Stromal cell of bone marrow (primary cell): ENCODE data around the gene LRRC10B.
A peak's percentile ranks its signal among the peaks of the same experiment; 100 is the strongest.

Experiments used
- DNase-seq: peaks from one replicate; pipeline ENCODE4 v3.0.0-alpha.2; 2012; ENCODE audit warnings: low read depth

Gene LRRC10B

DNA sequence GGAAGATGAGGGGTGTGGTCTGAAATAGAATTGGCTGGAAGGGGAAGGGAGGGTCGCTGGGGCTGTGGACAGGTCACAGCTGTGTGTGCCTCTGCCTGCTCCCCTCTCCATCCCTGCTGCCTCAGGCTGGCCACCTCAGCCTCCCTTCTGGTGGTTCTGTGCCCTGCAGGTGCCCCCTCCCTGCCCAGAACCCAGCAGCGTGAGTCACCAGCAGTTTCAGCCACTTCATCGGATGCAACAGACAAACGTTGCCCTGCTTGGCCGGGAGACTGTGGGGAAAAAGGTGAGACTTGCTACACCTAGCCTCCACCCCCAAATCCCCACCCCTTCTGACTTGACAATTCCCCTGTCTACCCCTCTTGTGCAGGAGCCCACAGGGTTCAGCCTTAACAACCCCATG is 21.8 kb upstream of the LRRC10B start:
- DNase-seq: no peak

DNA sequence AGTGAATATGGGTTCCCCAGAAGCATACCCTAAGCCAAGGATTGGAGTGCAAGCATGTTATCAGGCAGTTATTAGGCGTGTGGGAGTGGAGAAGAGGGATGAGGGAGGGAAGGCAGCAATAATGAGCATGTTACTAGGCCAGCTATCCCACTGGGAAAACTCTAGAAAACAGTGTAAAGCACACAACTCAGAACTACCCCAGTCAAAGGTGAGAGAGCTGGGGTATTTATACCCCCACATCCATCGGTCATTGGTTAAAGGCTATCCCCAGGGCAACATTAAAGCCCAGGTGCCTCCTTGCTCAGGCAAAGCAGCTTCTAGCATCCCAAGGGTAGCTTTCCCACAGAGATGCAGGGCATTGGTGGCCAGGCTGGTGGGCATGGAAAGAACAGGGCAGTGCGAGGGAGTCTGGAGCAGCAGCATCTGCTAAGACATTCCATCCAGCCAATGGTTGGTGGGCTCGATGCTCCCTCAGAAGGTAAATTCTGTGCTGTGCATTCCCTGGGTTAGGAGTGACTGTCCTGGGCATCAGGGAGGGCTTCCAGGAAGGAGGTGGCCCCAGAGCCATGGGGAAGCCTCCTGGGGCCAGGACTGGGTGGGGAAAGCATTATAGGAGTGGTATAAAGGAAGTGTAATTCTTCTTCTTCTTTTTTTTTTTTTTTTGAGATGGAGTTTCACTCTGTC is 21.1 kb upstream of the LRRC10B start:
- DNase-seq: no peak

DNA sequence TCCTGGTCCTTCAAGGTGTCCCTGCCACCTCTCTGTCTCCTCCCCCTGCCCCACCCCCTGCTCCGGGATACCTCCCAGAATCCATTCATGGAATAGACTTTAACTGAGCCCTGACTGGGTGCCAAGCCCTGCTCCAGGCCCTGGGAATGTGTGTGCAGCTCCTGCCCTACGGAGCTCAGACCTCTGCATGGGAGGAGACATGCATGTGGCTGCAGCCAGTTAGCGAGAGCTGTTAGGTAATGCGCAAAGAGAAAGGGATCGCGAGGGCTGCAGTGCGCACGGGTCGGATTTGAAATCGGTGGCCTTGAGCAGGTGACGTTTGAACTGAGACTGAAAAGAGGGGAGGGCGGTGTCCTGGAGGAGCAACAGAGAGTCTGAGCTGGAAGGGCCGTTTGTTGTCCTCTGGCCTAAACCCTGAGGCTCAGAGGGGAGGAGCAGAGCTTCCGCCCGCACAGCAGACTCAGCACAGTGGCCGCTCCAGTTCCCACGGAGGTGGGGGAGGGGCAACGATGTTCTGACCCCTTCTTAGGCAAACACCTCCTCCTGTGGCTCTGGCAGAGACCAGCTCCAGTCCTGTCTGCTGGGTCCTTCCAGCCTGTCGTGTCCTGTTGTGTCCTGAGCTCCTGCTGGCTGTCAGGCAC is 19.8 kb upstream of the LRRC10B start:
- DNase-seq: no peak

DNA sequence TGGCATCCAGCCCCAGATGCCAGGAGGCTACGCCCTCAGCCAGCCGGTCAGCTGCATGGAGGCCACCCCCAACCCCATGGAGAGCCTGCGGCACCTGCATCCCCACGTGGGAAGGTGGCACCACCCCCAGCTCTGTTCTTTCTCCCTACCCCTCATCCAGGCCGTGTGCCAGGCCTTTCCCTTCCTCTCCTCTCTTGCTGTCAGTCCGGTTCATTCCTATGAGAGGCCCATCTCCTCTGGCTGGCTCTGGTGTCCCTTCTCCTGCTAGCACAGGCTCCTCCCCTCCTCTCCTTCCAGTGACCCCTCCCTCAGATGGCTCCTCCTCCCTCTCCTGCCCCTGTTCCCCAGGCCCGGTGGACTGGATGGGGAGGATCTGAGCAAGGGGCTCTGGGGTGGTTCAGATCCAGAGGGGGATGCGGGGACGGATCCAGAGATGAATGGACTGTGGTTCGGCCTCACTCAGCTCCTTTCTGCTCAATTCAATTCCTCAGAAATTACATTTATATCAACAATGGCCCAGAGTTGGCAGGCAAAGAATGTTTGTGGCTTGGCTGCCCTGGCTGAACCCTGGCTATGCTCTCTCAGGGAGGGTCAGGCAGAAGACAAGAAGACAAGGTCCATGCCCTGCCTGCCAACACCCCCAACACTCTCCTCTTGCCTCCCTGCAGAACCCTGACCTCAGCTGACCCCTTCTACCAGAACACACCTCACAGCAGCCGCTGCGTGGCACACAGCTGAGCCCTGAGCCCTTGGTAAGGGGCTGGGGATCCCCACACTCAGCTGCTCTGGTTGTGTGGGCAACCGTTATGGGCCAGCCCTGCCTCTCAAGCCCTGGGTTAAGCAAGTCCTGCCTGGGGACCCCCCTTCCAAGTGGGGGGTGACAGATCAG is 18.5 kb upstream of the LRRC10B start:
- peak; percentile 43 for DNase-seq

DNA sequence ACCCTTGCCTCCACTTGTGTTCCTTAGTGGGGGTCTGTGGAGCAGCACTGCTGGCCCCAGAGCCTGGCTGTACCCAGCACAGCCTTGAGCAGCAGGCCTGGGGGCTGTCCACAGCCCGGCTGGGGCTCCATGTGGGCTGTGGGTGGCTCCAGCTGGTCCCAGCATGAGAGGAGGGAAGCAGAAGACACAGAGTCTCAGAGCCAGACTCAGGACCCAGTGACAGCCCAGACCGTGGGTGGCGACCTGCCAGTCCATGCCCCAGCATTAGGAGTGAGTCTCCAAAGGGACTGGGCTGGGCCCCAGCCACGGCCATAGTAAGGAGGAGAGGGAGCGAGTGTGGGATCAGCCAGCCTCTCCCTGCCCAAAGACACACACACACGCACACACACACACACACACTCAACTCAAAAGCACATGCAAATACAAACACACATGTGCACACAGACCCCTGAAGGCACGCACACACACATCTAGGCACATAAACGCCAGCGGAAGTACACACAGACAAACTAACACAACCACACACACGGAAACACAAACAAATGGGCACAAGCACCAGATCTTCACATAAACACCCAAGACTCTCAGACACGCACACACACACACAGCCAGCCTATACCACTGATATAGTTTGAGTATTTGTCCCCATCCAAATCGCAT is 16.7 kb upstream of the LRRC10B start:
- no peak for DNase-seq

DNA sequence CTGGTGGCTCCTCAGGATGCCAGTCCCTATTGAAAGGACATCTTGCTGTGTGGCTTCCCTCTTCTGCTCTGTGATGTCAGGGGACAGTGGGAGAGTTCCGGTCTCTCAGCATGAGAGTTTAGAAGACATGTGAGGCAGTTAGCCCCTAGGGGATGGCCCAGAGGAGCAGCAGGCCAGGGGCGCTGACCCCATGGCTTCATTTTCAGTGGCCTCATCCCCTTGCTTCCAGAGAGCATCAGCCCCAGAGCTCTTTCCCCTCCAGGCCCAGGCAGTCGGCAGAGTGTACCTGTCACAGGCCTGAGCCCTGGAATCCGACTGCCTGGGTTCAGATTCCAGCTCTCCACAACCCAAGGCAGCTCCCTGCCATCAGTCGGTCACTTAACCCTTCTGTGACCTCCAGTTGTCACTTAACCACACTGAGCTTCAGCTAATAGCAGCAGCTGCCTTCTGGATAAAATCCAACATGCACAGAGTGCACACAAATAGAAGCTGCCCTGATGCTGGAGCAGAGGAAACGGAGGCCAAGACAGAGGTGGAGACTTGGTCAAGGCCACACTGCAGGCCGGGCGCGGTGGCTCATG is 14.1 kb upstream of the LRRC10B start:
- no peak for DNase-seq

DNA sequence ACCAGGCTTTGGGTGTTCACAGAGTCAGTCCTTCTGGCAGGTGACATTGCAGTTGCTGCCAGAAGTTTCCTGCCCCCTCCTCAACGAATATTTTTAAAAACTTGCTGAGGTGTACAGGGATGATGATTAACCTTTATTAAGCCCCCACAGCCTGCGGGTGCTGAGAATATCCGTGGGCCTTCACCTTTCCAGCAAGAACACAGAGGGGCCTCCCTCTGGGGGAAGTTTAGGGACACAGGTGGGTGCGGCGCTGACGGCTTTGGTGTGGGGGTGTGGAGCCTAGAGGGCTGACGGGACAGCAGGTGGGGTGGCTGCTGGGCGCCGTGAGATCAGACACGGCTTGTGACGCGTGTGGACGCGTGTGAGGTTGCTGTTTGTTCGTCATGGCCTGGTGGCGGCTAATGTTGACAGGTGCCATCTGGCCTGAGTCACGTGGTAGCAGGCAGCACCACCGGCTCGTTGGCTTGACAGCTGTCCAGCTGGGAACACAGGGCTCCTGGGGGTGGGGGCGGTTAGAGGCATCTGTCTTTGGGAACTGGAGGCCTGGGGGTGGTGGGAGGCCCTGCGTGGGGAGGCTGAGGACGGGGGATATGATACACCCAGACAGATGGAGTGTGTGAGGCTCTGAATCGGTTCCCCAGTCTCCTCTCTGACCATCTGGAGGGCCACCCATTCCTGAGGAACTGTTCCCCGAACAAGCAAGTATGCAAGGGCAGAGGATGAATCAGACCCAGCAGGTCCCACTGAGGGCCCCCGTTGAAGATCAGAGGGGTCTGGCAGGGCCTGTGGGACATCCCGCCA is 12.5 kb upstream of the LRRC10B start:
- DNase-seq: no peak

DNA sequence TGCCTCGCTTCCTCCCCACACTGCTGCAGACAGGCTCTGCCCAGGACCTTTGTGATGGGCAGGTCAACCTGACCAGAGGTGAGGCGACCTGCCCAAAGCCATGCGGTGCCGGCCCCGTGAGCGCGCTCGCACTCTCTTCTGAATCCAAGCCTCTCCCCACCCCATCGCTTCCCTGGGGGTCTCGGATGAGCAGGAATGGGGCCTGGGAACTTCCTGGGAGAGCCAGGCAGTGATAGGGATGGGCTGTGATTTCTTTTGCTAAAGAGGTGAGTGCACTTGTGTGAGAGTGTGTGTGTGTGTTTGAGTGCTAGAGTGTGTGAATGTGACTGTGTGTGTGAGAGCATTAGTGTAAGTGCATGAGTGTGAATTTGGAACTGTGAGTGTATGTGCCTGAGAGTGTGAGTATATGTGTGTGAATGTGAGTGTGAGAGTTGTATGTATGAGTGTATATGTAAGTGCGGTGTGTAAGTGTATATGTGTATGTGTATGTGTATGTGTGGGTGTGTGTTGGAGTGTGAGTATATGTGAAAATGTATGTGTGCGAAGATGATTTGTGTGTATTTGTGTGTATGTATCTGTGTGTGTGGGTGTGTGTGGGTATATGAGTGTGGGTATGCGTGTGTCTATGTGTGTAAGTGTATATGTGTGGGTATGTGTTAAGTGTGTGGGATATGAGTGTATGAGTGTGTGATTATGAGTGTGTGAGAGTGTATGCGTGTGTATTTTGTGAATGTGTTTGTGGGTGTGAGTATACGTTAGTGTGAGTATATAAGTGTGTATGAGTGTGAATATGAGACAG is 11.7 kb upstream of the LRRC10B start:
- DNase-seq: no peak

DNA sequence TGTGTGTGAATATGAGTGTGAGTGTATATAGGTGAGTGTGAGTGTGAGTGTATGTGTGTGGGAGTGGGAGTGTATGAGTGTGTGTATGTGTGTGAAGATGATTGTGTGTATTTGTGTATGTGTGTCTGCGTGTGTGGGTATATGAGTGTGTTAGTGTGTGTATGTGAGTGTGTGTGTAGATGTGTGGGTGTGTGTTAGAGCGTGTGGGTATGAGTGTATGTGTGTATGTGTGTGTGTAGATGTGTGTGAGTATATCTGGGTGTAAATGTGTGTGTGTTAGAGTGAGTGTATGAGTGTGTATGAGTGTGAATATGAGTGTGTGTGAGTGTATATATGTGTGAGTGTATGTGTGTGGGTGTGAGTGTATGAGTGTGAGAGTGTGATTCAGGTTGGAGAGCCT is 11.1 kb upstream of the LRRC10B start:
- no peak for DNase-seq

DNA sequence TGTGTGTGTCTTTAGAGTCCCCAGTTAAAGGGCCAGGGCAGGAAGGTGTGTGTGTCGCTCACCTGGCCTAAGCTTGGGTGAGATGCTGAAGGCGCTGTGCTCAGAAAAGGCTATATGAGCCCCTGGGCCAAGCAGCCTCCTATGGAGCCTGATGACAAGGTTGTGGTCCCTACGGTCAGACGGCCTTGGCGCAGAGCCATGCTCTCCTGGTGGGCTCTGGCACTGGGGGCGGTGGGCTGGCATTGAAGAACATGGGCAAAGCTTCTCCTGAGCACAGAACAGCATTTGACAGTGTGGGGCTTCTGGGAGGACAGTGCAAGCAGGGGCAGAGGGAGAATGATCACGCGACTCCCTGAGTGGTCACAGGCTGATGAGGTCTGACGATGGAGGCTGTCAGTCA is 10.7 kb upstream of the LRRC10B start:
- no peak for DNase-seq

DNA sequence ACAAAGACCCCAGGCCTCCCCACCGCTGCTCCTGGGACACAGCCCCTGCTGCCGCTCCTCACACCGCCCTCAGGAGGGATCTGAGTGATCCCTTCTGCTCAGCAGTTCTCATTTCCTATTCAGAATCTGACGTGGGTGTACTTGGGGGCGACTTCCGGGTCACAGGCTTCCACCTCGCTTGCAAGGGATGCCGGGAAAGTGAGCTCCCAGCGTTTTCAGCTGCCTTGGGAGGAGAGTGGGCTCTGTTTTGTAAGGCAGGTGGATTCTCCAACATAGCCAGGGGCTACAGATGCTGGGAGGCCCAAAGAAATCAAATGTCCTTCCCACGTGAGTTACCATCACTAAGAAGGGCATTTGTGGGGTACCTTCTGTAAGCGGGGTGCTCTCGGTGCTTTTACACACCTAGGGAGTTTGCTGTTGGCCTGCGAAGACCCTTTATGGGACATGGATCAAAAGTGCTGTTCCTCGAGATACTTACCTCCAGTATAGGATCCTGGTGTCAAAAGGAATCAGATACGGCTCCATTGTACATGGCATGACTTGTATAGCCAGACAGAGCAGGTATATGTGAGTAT is 9.7 kb upstream of the LRRC10B start:
- DNase-seq: no peak

DNA sequence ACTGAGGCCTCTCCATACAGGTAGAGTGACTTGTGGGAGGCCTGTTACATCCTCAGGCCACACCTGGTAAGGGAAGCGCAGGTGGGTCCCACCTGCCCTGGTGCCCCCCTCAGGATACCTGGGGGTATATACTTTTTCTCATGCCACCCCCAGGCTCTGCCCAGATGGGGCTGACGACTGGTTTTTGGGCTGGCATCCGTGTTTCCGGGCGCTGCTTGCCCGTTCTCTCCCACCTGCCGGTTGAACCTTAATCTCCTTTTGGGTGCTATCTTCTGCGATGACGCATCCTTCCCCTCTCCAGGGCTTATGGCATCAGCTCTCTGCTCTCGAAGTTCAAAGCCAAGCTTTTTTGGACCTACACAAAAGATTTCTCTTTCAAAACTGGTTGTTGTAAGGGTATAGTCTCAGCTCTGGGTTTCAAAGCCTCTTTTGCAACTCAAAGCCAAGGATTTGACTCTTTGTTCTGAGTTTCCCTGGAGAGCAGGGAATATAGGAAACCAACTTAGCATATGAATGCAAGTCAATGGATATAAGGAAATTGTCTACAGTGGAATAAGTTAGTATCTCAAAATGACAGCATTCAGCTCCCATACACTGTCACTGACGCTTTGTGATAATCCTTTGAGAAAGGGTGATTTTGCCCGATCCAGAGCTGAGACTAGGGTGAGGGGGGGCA is 8.6 kb upstream of the LRRC10B start:
- DNase-seq: no peak

DNA sequence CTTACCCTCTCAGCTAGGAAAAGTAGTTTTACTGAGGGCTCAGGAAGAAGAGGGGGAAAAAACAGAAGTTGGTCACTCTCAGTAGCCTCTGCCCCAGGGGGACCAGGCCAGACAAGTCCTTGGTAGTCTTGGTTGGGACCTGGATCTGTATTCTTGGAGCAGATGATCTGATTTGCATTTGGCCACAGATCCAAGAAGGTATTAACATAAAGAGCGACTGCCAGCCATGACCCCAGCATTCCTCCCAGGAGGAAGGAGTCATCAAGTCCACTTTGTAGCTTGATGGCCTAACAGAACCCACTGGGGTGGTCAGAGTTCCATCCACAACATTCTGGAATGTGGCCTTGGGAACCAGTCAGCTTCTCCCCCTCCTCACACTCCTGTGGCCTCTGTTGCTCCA is 6.0 kb upstream of the LRRC10B start:
- no peak for DNase-seq

DNA sequence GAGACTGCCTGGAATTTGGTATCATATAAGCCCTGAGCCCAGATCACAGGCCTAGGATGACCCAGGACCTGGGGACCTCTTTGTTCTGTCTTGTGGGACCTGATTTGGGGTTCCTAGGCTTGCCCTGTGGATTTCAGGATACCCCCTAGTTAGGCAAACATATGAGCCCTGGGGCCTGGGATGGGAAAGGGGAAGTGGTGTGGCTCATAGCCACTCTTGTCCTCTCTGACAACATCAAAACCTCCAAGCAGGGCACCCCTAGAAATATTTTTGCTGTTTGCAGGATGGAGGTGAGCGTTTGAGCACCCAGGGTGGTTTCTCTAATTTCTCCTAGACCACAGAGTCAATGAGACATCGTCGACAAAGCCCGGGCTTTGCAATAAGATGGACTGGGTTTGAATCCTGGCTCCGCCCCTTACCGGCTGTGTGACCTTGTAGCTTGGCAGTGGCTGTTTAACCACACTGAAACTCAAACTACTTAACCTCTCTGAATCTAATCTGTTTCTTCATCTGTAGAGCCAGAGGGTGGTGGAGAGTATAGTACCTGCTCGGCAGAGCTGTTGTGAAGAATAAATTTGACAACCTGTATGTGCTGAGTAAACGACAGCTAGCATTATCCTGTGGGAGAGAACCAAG is 5.3 kb upstream of the LRRC10B start:
- no peak for DNase-seq

DNA sequence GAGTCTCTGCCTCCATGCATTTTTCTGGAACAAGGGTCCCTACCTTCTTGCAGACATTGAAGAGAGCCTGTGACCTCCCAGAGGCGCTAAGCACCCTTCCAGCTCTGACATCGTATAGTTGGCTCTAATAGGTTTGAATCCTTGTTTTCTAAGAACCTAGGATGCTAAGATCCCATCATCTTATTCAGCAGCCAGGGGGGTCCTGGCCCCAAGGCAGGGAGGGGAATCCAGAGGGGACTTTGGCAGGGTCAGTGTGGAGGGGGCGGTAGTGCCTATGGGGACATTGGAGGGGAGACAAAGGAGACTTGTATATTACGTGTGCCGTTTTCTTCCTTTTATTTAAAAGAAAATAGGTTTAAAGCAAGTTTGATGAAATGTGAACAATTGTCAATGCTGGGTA is 3.4 kb upstream of the LRRC10B start:
- no peak for DNase-seq

DNA sequence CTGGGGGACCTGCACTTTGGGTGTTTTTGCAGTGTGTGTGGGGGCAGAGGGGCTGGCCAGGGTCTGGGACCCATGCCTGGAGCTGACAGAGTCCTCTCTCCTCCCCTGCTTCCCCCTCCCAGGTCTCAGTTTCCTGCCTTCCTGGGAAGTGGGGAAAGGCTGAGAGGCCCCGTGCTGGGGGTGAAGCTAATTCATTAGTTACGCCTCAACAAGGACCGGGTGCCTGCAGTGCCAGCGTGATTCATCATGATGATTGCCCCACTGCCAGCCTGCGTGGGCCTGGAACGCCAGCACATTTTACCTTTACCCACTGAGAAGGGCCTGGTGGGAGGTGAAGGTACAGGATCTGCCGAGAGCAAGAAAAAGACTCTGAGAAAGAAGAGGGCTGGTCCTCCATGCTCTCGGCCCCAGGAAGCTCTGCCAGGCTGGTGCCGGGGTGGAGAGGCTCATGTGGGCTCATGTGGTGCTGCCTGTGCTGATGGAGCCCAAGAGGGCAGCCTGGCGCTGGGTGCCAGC is 2.9 kb upstream of the LRRC10B start:
- no peak for DNase-seq

DNA sequence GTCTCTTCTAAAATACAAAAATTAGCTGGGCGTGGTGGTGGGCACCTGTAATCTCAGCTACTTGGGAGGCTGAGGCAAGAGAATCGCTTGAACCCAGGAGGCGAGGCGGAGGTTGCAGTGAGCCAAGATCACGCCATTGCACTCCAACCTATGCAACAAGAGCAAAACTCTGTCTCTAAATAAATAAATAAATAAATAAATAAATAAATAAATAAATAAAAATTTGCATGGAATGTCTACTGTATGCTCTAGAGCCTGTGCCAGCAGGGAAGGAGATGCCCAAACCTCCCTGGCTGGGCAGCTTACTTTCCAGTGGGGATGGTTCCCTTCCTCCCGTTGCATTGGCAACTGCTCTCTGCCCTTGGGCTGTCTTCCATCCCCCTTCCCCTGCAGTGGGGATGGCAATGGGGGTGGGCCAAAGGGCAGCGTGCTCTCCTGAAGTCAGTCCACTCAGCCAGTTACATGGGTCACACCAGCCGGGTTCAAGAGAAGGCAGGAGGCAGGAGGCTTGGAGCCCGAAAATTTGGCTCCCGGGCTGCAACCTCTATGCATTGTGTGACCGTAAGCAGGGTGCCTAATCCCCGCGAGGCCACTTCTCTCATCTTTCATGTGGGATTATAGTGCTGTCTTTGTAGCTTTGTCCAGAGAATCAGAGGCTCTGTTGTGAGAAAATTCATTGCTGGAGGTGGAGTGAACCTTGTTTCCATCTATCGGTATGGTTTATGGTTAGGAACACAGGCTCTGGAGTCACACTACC is 1.4 kb upstream of the LRRC10B start:
- no peak for DNase-seq
